ENCODE data around the gene NF1. TPM values are rescaled to one million over a fixed set of nuclear protein-coding genes. Genes with fewer than 3 reads are reported as not detected.

NF1 gene
- polyA plus RNA-seq, 2 donors, result 3.4 to 4.4 TPM

- Histone ChIP-seq H3K9me3 (ENCODE audit: control insufficient read depth in 2 of 2, insufficient read depth in 1 of 2, low read depth in 1 of 2, low read length in 1 of 2) (no peaks in the 10 kb centered on the region), H3K27me3 (ENCODE audit: control insufficient read depth in 1 of 2, insufficient read depth in 2 of 2, low read length in 2 of 2) (no peaks in the 10 kb centered on the region), H3K36me3 (ENCODE audit: control insufficient read depth in 2 of 2, insufficient read depth in 2 of 2, low read length in 1 of 2) (no peaks in the 10 kb centered on the region), H3K27ac (ENCODE audit: low read depth in 2 of 2, low read length in 1 of 2) (no peak overlapping the region), H3K4me1 (ENCODE audit: control insufficient read depth in 2 of 2, insufficient read depth in 2 of 2, low read length in 1 of 2) (no peaks in the 10 kb centered on the region), H3K4me3 (ENCODE audit: low read depth in 1 of 2, low read length in 2 of 2) (no peak overlapping the region)
Observed at GRCh38 chr17:31291820-31292219, 197.0 kb downstream of the NF1 start.

GRCh38 chr17:31293581-31293980 lies 198.8 kb downstream of the NF1 start:
- WGBS, 2 donors, result 96 to 99% methylated on average over 2 of the region's 2 CpGs
- H3K27me3 ChIP-seq (ENCODE audit: control insufficient read depth in 1 of 2, insufficient read depth in 2 of 2, low read length in 2 of 2), result no peaks in the 10 kb centered on the region
- H3K4me1 ChIP-seq (ENCODE audit: control insufficient read depth in 2 of 2, insufficient read depth in 2 of 2, low read length in 1 of 2), result no peaks in the 10 kb centered on the region
- no peak overlapping the region for H3K4me3 ChIP-seq (ENCODE audit: low read depth in 1 of 2, low read length in 2 of 2)
- no peaks in the 10 kb centered on the region for H3K9me3 ChIP-seq (ENCODE audit: control insufficient read depth in 2 of 2, insufficient read depth in 1 of 2, low read depth in 1 of 2, low read length in 1 of 2)
- H3K36me3 ChIP-seq (ENCODE audit: control insufficient read depth in 2 of 2, insufficient read depth in 2 of 2, low read length in 1 of 2), result no peaks in the 10 kb centered on the region
- no peak overlapping the region for H3K27ac ChIP-seq (ENCODE audit: low read depth in 2 of 2, low read length in 1 of 2)

GRCh38 chr17:31294231-31294630 lies 199.5 kb downstream of the NF1 start:
- H3K36me3 ChIP-seq (ENCODE audit: control insufficient read depth in 2 of 2, insufficient read depth in 2 of 2, low read length in 1 of 2), result no peaks in the 10 kb centered on the region
- no peaks in the 10 kb centered on the region for H3K9me3 ChIP-seq (ENCODE audit: control insufficient read depth in 2 of 2, insufficient read depth in 1 of 2, low read depth in 1 of 2, low read length in 1 of 2)
- H3K4me3 ChIP-seq (ENCODE audit: low read depth in 1 of 2, low read length in 2 of 2), result no peak overlapping the region
- H3K4me1 ChIP-seq (ENCODE audit: control insufficient read depth in 2 of 2, insufficient read depth in 2 of 2, low read length in 1 of 2), result no peaks in the 10 kb centered on the region
- H3K27ac ChIP-seq (ENCODE audit: low read depth in 2 of 2, low read length in 1 of 2), result no peak overlapping the region
- no peaks in the 10 kb centered on the region for H3K27me3 ChIP-seq (ENCODE audit: control insufficient read depth in 1 of 2, insufficient read depth in 2 of 2, low read length in 2 of 2)
- 93 to 95% methylated on average over 3 of the region's 3 CpGs for WGBS, 2 donors

GRCh38 chr17:31294820-31295488 lies 200.2 kb downstream of the NF1 start:
- H3K27me3 ChIP-seq (ENCODE audit: control insufficient read depth in 1 of 2, insufficient read depth in 2 of 2, low read length in 2 of 2), result no peaks in the 10 kb centered on the region
- 83 to 87% methylated on average over 3 of the region's 3 CpGs for WGBS, 2 donors
- no peak overlapping the region for H3K27ac ChIP-seq (ENCODE audit: low read depth in 2 of 2, low read length in 1 of 2)
- no peak overlapping the region for H3K4me3 ChIP-seq (ENCODE audit: low read depth in 1 of 2, low read length in 2 of 2)
- H3K4me1 ChIP-seq (ENCODE audit: control insufficient read depth in 2 of 2, insufficient read depth in 2 of 2, low read length in 1 of 2), result no peaks in the 10 kb centered on the region
- no peaks in the 10 kb centered on the region for H3K36me3 ChIP-seq (ENCODE audit: control insufficient read depth in 2 of 2, insufficient read depth in 2 of 2, low read length in 1 of 2)
- no peaks in the 10 kb centered on the region for H3K9me3 ChIP-seq (ENCODE audit: control insufficient read depth in 2 of 2, insufficient read depth in 1 of 2, low read depth in 1 of 2, low read length in 1 of 2)

GRCh38 chr17:31295489-31295871 lies 200.7 kb downstream of the NF1 start:
- no peak overlapping the region for H3K4me3 ChIP-seq (ENCODE audit: low read depth in 1 of 2, low read length in 2 of 2)
- no peaks in the 10 kb centered on the region for H3K9me3 ChIP-seq (ENCODE audit: control insufficient read depth in 2 of 2, insufficient read depth in 1 of 2, low read depth in 1 of 2, low read length in 1 of 2)
- H3K36me3 ChIP-seq (ENCODE audit: control insufficient read depth in 2 of 2, insufficient read depth in 2 of 2, low read length in 1 of 2), result no peaks in the 10 kb centered on the region
- no peaks in the 10 kb centered on the region for H3K27me3 ChIP-seq (ENCODE audit: control insufficient read depth in 1 of 2, insufficient read depth in 2 of 2, low read length in 2 of 2)
- H3K4me1 ChIP-seq (ENCODE audit: control insufficient read depth in 2 of 2, insufficient read depth in 2 of 2, low read length in 1 of 2), result no peaks in the 10 kb centered on the region
- WGBS, 2 donors, result 91 to 95% methylated on average over 1 of the region's 1 CpG
- no peak overlapping the region for H3K27ac ChIP-seq (ENCODE audit: low read depth in 2 of 2, low read length in 1 of 2)

GRCh38 chr17:31296142-31296541 lies 201.4 kb downstream of the NF1 start:
- H3K4me3 ChIP-seq (ENCODE audit: low read depth in 1 of 2, low read length in 2 of 2), result no peak overlapping the region
- H3K27ac ChIP-seq (ENCODE audit: low read depth in 2 of 2, low read length in 1 of 2), result no peak overlapping the region
- no peaks in the 10 kb centered on the region for H3K9me3 ChIP-seq (ENCODE audit: control insufficient read depth in 2 of 2, insufficient read depth in 1 of 2, low read depth in 1 of 2, low read length in 1 of 2)
- H3K4me1 ChIP-seq (ENCODE audit: control insufficient read depth in 2 of 2, insufficient read depth in 2 of 2, low read length in 1 of 2), result no peaks in the 10 kb centered on the region
- no peaks in the 10 kb centered on the region for H3K36me3 ChIP-seq (ENCODE audit: control insufficient read depth in 2 of 2, insufficient read depth in 2 of 2, low read length in 1 of 2)
- 86 to 92% methylated on average over 2 of the region's 2 CpGs for WGBS, 2 donors
- no peaks in the 10 kb centered on the region for H3K27me3 ChIP-seq (ENCODE audit: control insufficient read depth in 1 of 2, insufficient read depth in 2 of 2, low read length in 2 of 2)

- Histone ChIP-seq H3K36me3 (ENCODE audit: control insufficient read depth in 2 of 2, insufficient read depth in 2 of 2, low read length in 1 of 2) (no peaks in the 10 kb centered on the region), H3K9me3 (ENCODE audit: control insufficient read depth in 2 of 2, insufficient read depth in 1 of 2, low read depth in 1 of 2, low read length in 1 of 2) (no peaks in the 10 kb centered on the region), H3K4me3 (ENCODE audit: low read depth in 1 of 2, low read length in 2 of 2) (no peak within 1 kb of the TSS), H3K4me1 (ENCODE audit: control insufficient read depth in 2 of 2, insufficient read depth in 2 of 2, low read length in 1 of 2) (no peaks in the 10 kb centered on the region), H3K27me3 (ENCODE audit: control insufficient read depth in 1 of 2, insufficient read depth in 2 of 2, low read length in 2 of 2) (no peaks in the 10 kb centered on the region), H3K27ac (ENCODE audit: low read depth in 2 of 2, low read length in 1 of 2) (no peak within 1 kb of the TSS)
- WGBS, 2 donors, result 90 to 92% methylated on average over 7 of the region's 7 CpGs
Observed at GRCh38 chr17:31297090-31297489, 202.3 kb downstream of the NF1 start, which contains the start of gene OMG. TSS of gene OMG (minus strand) at chr17:31297239. CDS start at chr17:31296331, 908 bp downstream.

- Histone ChIP-seq H3K4me3 (ENCODE audit: low read depth in 1 of 2, low read length in 2 of 2) (no peak overlapping the region), H3K27ac (ENCODE audit: low read depth in 2 of 2, low read length in 1 of 2) (no peak overlapping the region), H3K9me3 (ENCODE audit: control insufficient read depth in 2 of 2, insufficient read depth in 1 of 2, low read depth in 1 of 2, low read length in 1 of 2) (no peaks in the 10 kb centered on the region), H3K27me3 (ENCODE audit: control insufficient read depth in 1 of 2, insufficient read depth in 2 of 2, low read length in 2 of 2) (no peaks in the 10 kb centered on the region), H3K36me3 (ENCODE audit: control insufficient read depth in 2 of 2, insufficient read depth in 2 of 2, low read length in 1 of 2) (no peaks in the 10 kb centered on the region), H3K4me1 (ENCODE audit: control insufficient read depth in 2 of 2, insufficient read depth in 2 of 2, low read length in 1 of 2) (no peaks in the 10 kb centered on the region)
Observed at GRCh38 chr17:31299624-31300023, 204.8 kb downstream of the NF1 start.

GRCh38 chr17:31307640-31308039 lies 212.9 kb downstream of the NF1 start:
- no peaks in the 10 kb centered on the region for H3K27me3 ChIP-seq (ENCODE audit: control insufficient read depth in 1 of 2, insufficient read depth in 2 of 2, low read length in 2 of 2)
- H3K36me3 ChIP-seq (ENCODE audit: control insufficient read depth in 2 of 2, insufficient read depth in 2 of 2, low read length in 1 of 2), result peaks cover 0 to 2% of the 10 kb centered on the region in 2 donors
- H3K27ac ChIP-seq (ENCODE audit: low read depth in 2 of 2, low read length in 1 of 2), result no peak overlapping the region
- 76 to 82% methylated on average over 1 of the region's 1 CpG for WGBS, 2 donors
- H3K4me3 ChIP-seq (ENCODE audit: low read depth in 1 of 2, low read length in 2 of 2), result no peak overlapping the region
- H3K4me1 ChIP-seq (ENCODE audit: control insufficient read depth in 2 of 2, insufficient read depth in 2 of 2, low read length in 1 of 2), result no peaks in the 10 kb centered on the region
- no peaks in the 10 kb centered on the region for H3K9me3 ChIP-seq (ENCODE audit: control insufficient read depth in 2 of 2, insufficient read depth in 1 of 2, low read depth in 1 of 2, low read length in 1 of 2)
